ENCODE measurements around the gene ASPDH. TPM values are rescaled to one million over a fixed set of nuclear protein-coding genes. Genes with fewer than 3 reads are reported as not detected.

ASPDH gene
- total and polyA plus RNA-seq, 2 donors (not counting 1 experiment from before 2014, with no cell fraction given) = not detected

GRCh38 chr19:50507376-50507775 lies 6.3 kb downstream of the ASPDH start:
- Histone ChIP-seq H3K4me1 (ENCODE audit: control insufficient read depth in 2 of 2, insufficient read depth in 2 of 2, low read length in 2 of 2) (peaks cover 14 to 20% of the 10 kb centered on the region in 2 donors), H3K9me3 (ENCODE audit: control extremely low read depth in 1 of 3, control insufficient read depth in 2 of 3, insufficient read depth in 1 of 3, low read length in 2 of 3) (peaks cover 0 to under 1% (median 0%) of the 10 kb centered on the region in 3 donors), H3K79me2 (ENCODE audit: control insufficient read depth, insufficient read depth, low read length) (no peaks in the 10 kb centered on the region), H3K4me2 (replicated peaks; ENCODE audit: low read depth, low read length, poor library complexity, severe bottlenecking) (no peak overlapping the region), H4K20me1 (ENCODE audit: control insufficient read depth, insufficient read depth, low read length, poor library complexity, severe bottlenecking) (no peaks in the 10 kb centered on the region), H3K36me3 (replicated peaks in 1 of 2; ENCODE audit: control extremely low read depth in 1 of 2, control insufficient read depth in 1 of 2, extremely low read depth in 1 of 2, insufficient read depth in 2 of 2, low read length in 1 of 2) (no peaks in the 10 kb centered on the region), H2AFZ (ENCODE audit: insufficient read depth, low read depth, low read length, poor library complexity, severe bottlenecking) (no peak overlapping the region), H3K27ac (ENCODE audit: low read length in 2 of 2) (no peak overlapping the region), H3K4me3 (ENCODE audit: control extremely low read depth in 1 of 5, extremely low read depth in 1 of 5, insufficient read depth in 1 of 5, low read depth in 2 of 5, low read length in 4 of 5) (no peak overlapping the region), H3K27me3 (replicated peaks in 1 of 4; ENCODE audit: control extremely low read depth in 1 of 4, control insufficient read depth in 3 of 4, insufficient read depth in 4 of 4, low read length in 3 of 4) (no peaks in the 10 kb centered on the region), H3K9ac (ENCODE audit: low read length) (no peak overlapping the region)
- H3K27ac Mint-ChIP-seq = no peak overlapping the region
- CTCF ChIA-PET = no interaction called here
- no peak for TF ChIP-seq EZH2 (IDR thresholded peaks at IDR 0.05; ENCODE audit: borderline replicate concordance, insufficient read depth, low read depth, low read length, poor library complexity, severe bottlenecking)
- TF ChIP-seq, protein P1, sequence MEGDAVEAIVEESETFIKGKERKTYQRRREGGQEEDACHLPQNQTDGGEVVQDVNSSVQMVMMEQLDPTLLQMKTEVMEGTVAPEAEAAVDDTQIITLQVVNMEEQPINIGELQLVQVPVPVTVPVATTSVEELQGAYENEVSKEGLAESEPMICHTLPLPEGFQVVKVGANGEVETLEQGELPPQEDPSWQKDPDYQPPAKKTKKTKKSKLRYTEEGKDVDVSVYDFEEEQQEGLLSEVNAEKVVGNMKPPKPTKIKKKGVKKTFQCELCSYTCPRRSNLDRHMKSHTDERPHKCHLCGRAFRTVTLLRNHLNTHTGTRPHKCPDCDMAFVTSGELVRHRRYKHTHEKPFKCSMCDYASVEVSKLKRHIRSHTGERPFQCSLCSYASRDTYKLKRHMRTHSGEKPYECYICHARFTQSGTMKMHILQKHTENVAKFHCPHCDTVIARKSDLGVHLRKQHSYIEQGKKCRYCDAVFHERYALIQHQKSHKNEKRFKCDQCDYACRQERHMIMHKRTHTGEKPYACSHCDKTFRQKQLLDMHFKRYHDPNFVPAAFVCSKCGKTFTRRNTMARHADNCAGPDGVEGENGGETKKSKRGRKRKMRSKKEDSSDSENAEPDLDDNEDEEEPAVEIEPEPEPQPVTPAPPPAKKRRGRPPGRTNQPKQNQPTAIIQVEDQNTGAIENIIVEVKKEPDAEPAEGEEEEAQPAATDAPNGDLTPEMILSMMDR (IDR thresholded peaks at IDR 0.05) = no peak
- ATAC-seq (ENCODE audit: low read depth) (no peak), DNase-seq (no peak)
- WGBS (ENCODE audit: insufficient coverage) = 95% methylated on average over 5 of the region's 8 CpGs
- H3K4me3 Mint-ChIP-seq = no peak overlapping the region
- H3K9me3 Mint-ChIP-seq (ENCODE audit: insufficient read depth) = no peaks in the 10 kb centered on the region
- intact Hi-C loops (cut with micrococcal nuclease) = no loop called here
- H3K4me1 Mint-ChIP-seq = peaks cover 17% of the 10 kb centered on the region
- no peaks in the 10 kb centered on the region for H3K27me3 Mint-ChIP-seq
- POLR2A ChIA-PET = no interaction called here

GRCh38 chr19:50506700-50507099 lies 7.0 kb downstream of the ASPDH start:
- no peak overlapping the region for H3K4me2 ChIP-seq (replicated peaks; ENCODE audit: low read depth, low read length, poor library complexity, severe bottlenecking)
- H3K9me3 ChIP-seq (ENCODE audit: control extremely low read depth in 1 of 3, control insufficient read depth in 2 of 3, insufficient read depth in 1 of 3, low read length in 2 of 3) = no peaks in the 10 kb centered on the region
- H3K4me3 Mint-ChIP-seq = no peak overlapping the region
- H2AFZ ChIP-seq (ENCODE audit: insufficient read depth, low read depth, low read length, poor library complexity, severe bottlenecking) = no peak overlapping the region
- ChIA-PET POLR2A (no interaction called here), CTCF (no interaction called here)
- WGBS (ENCODE audit: insufficient coverage) = 95% methylated on average over 6 of the region's 10 CpGs
- H3K27ac ChIP-seq (ENCODE audit: low read length in 2 of 2) = no peak overlapping the region
- intact Hi-C loops (cut with micrococcal nuclease) = no loop called here
- no peaks in the 10 kb centered on the region for H3K79me2 ChIP-seq (ENCODE audit: control insufficient read depth, insufficient read depth, low read length)
- no peaks in the 10 kb centered on the region for H3K36me3 ChIP-seq (replicated peaks in 1 of 2; ENCODE audit: control extremely low read depth in 1 of 2, control insufficient read depth in 1 of 2, extremely low read depth in 1 of 2, insufficient read depth in 2 of 2, low read length in 1 of 2)
- no peaks in the 10 kb centered on the region for H3K27me3 ChIP-seq (replicated peaks in 1 of 4; ENCODE audit: control extremely low read depth in 1 of 4, control insufficient read depth in 3 of 4, insufficient read depth in 4 of 4, low read length in 3 of 4)
- no peak for DNase-seq
- H3K27ac Mint-ChIP-seq = no peak overlapping the region
- H3K27me3 Mint-ChIP-seq = no peaks in the 10 kb centered on the region
- no peak for TF ChIP-seq EZH2 (IDR thresholded peaks at IDR 0.05; ENCODE audit: borderline replicate concordance, insufficient read depth, low read depth, low read length, poor library complexity, severe bottlenecking)
- TF ChIP-seq, protein P1 (IDR thresholded peaks at IDR 0.05) = no peak
- H4K20me1 ChIP-seq (ENCODE audit: control insufficient read depth, insufficient read depth, low read length, poor library complexity, severe bottlenecking) = no peaks in the 10 kb centered on the region
- no peaks in the 10 kb centered on the region for H3K9me3 Mint-ChIP-seq (ENCODE audit: insufficient read depth)
- peaks cover 9 to 15% of the 10 kb centered on the region in 2 donors for H3K4me1 ChIP-seq (ENCODE audit: control insufficient read depth in 2 of 2, insufficient read depth in 2 of 2, low read length in 2 of 2)
- peaks cover 16% of the 10 kb centered on the region for H3K4me1 Mint-ChIP-seq
- no peak for ATAC-seq (ENCODE audit: low read depth)
- no peak overlapping the region for H3K4me3 ChIP-seq (ENCODE audit: control extremely low read depth in 1 of 5, extremely low read depth in 1 of 5, insufficient read depth in 1 of 5, low read depth in 2 of 5, low read length in 4 of 5)
- no peak overlapping the region for H3K9ac ChIP-seq (ENCODE audit: low read length)
